ENCODE data around the gene FOCAD.

- TF ChIP-seq POLR2AphosphoS5 (IDR thresholded peaks at IDR 0.05; ENCODE audit: borderline replicate concordance, low read depth, low read length) (no peak), EZH2 (IDR thresholded peaks at IDR 0.05) (no peak), FOXP2 (optimal IDR thresholded peaks at IDR 0.05; ENCODE audit: control extremely low read depth, extremely low read length, insufficient read depth) (no peak)
These were observed 45.5 kb downstream of the FOCAD start for GRCh38 chr9:20729523-20729922.
